Dermis lymphatic vessel endothelial cell (primary cell): ENCODE results near the gene TRAT1. TPM values are rescaled to one million over a fixed set of nuclear protein-coding genes. Genes with fewer than 3 reads are reported as not detected.

ENCODE experiments used
- total RNA-seq: library from RNA; depleted of rRNA; stranded (reverse); fragments of >200 nt; gene quantifications from 2 replicates; pipeline ENCODE4 v1.2.1, GENCODE V29; 2014

TRAT1 gene, protein sequence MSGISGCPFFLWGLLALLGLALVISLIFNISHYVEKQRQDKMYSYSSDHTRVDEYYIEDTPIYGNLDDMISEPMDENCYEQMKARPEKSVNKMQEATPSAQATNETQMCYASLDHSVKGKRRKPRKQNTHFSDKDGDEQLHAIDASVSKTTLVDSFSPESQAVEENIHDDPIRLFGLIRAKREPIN
- total RNA-seq: not detected in 2 replicates

DNA sequence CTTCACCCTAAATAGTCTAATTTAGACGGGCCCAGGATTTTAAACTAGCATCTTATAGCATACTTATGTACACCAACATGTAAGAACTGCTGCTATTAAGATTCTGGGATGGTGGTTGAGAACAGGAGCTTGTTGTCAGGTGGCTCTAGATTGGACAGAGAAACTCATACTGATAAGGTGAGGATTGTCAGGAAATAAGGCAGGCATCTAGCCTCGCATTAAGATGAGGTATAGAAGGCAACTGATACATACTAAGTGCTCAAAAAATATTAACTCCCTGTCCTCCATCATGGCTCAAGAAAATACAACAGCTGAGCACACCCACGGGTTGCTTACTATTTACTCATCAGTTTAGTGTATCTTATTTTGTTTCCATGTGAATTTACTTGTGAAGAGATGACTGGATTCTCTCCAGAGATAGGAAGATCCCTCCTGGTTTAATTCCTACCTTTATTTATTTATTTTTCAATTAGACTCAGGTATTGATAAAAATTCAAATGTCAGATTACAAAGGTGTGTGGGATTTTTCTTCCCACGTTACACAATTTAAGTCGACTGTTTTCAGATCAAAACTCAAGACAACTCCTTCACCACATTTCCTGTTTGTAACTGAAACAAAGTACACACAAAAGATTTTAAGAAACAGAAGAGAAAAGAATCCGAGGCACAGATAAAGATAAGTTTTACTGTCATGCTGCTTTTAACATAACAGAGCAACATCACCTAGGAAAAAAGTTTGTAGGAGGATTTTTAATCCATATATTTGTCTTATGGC is at the start of gene TRAT1:
TSS of gene TRAT1 (plus strand) at position 664 of the 775 bp plus-strand sequence. CDS start 142 bp downstream, outside the sequence.

Other genes starting within 250 kb of the TRAT1 start
- gene CIP2A, start 233.3 kb upstream of the TRAT1 start, total RNA-seq: 4.9 and 6.4 TPM in 2 replicates
- gene DZIP3, start 233.1 kb upstream of the TRAT1 start, total RNA-seq: 3.3 TPM in 2 replicates
- gene RETNLB, start 65.4 kb upstream of the TRAT1 start, total RNA-seq: not detected in 2 replicates
- not detected in 2 replicates for gene GUCA1C, start 131.1 kb downstream of the TRAT1 start, total RNA-seq